Panc1 (cell line): ENCODE data around the gene RBL2.

ENCODE experiments used
- CTCF ChIP-seq: fragments of 450-650 bp; IDR thresholded peaks from 2 replicates; pipeline ENCODE4 v1.5.1; 2017; ENCODE audit warnings: mild to moderate bottlenecking
- POLR2AphosphoS5 ChIP-seq: IDR thresholded peaks from 2 replicates; pipeline ENCODE4 v1.6.1; 2012; ENCODE audit warnings: mild to moderate bottlenecking, low read depth, low read length, moderate library complexity
- REST ChIP-seq, 2 experiments: IDR thresholded peaks; 2 replicates each; pipeline ENCODE4 v1.6.1; 2011 to 2012; ENCODE audit warnings: low read depth in 2 of 2, control low read depth in 1 of 2, low read length in 1 of 2, mild to moderate bottlenecking in 1 of 2, moderate library complexity in 1 of 2; ENCODE audit not compliant: insufficient read depth in 1 of 2
- TCF7L2 ChIP-seq: IDR thresholded peaks from 2 replicates; pipeline ENCODE4 v1.6.1; 2011; ENCODE audit warnings: mild to moderate bottlenecking, low read depth, low read length, inconsistent platforms

- TF ChIP-seq CTCF (no peak), POLR2AphosphoS5 (no peak), REST (IDR thresholded peaks at IDR 0.05; ENCODE audit: insufficient read depth in 1 of 2, low read depth in 2 of 2, low read length in 1 of 2) (no peak), TCF7L2 (no peak)
Measured at GRCh38 chr16:53413864-53414263, 20.4 kb upstream of the RBL2 start.
